Peyer's patch (tissue), 4 donors: ENCODE data around the gene YDJC. TPM values are rescaled to one million over a fixed set of nuclear protein-coding genes. Genes with fewer than 3 reads are reported as not detected.
A peak's percentile ranks its signal among the peaks of the same experiment; 100 is the strongest.

Experiments used
- DNase-seq, 3 donors: peaks; one replicate each; pipeline ENCODE4 v3.0.0-alpha.2; 2017 to 2019
- H3K27ac ChIP-seq, 4 donors: fragments of 200-600 bp; sonication (generic); one replicate each; pipeline ENCODE4 v1.5.1; 2016 to 2019
- H3K27me3 ChIP-seq, 2 donors: fragments of 200-600 bp; sonication (generic); one replicate each; pipeline ENCODE4 v1.5.1; 2019
- H3K36me3 ChIP-seq, 3 donors: fragments of 200-600 bp; sonication (generic); one replicate each; pipeline ENCODE4 v1.5.1; 2016 to 2019
- H3K4me1 ChIP-seq, 4 donors: fragments of 200-600 bp; sonication (generic); one replicate each; pipeline ENCODE4 v1.5.1; 2016 to 2019
- H3K4me3 ChIP-seq, 4 donors: fragments of 200-600 bp; sonication (generic); 1 replicate in 3 of 4; 2 replicates in 1 of 4; pipeline ENCODE4 v1.5.1; 2016 to 2019; ENCODE audit warnings: mild to moderate bottlenecking in 1 of 4
- H3K9me3 ChIP-seq, 4 donors: fragments of 200-600 bp; sonication (generic); one replicate each; pipeline ENCODE4 v1.5.1; 2016 to 2019; ENCODE audit warnings: mild to moderate bottlenecking in 1 of 4
- CTCF ChIP-seq, 6 experiments: fragments of 450-650 bp in 4 of 6; fragments of 200-600 bp in 2 of 6; sonication (generic) in 1 of 6; IDR thresholded peaks; one replicate each; pipeline ENCODE4 v1.5.1; 2017 to 2019; ENCODE audit warnings: antibody characterized with exemption in 6 of 6, mild to moderate bottlenecking in 3 of 6, moderate library complexity in 1 of 6
- POLR2A ChIP-seq, 2 donors: fragments of 450-650 bp; IDR thresholded peaks; one replicate each; pipeline ENCODE4 v1.5.1; 2017; ENCODE audit warnings: antibody characterized with exemption in 2 of 2, mild to moderate bottlenecking in 2 of 2, moderate library complexity in 2 of 2
- total RNA-seq, 4 donors: library from RNA; depleted of rRNA; stranded (reverse); fragments of >200 nt; gene quantifications; one replicate each; pipeline ENCODE4 v1.1.0, GENCODE V29; 2016

The YDJC gene
- total RNA-seq, 4 donors from 2014 or later: 36.3 to 54.2 (median 38.8) TPM

- TF ChIP-seq CTCF (IDR thresholded peaks at IDR 0.05) (no peak), POLR2A (IDR thresholded peaks at IDR 0.05) (no peak)
- peaks cover 4 to 19% (median 5%) of the 10 kb centered on the region in 4 donors for H3K4me1 ChIP-seq
- H3K27me3 ChIP-seq: no peaks in the 10 kb centered on the region
- peak overlapping the region in 1 of 4 donors; percentile 75 for H3K27ac ChIP-seq
- H3K36me3 ChIP-seq: no peaks in the 10 kb centered on the region
- peak overlapping the region; percentile 51 to 81 (median 62) for H3K4me3 ChIP-seq
- no peaks in the 10 kb centered on the region for H3K9me3 ChIP-seq
- no peak for DNase-seq
Observed at GRCh38 chr22:21657020-21657359, 27.2 kb upstream of the YDJC start.

GRCh38 chr22:21652547-21653545 lies 23.0 kb upstream of the YDJC start:
- Histone ChIP-seq H3K4me3 (peak overlapping the region; percentile 40 to 65 (median 59)), H3K27me3 (no peaks in the 10 kb centered on the region), H3K27ac (peak overlapping the region in 1 of 4 donors; percentile 59), H3K4me1 (peaks cover 4 to 25% (median 9%) of the 10 kb centered on the region in 4 donors), H3K36me3 (peaks cover 0 to 8% (median 0%) of the 10 kb centered on the region in 3 donors), H3K9me3 (no peaks in the 10 kb centered on the region)
- DNase-seq: no peak
- TF ChIP-seq POLR2A (IDR thresholded peaks at IDR 0.05) (no peak), CTCF (IDR thresholded peaks at IDR 0.05) (no peak)

GRCh38 chr22:21652010-21652546 lies 22.3 kb upstream of the YDJC start:
- peaks cover 4 to 20% (median 9%) of the 10 kb centered on the region in 4 donors for H3K4me1 ChIP-seq
- peak overlapping the region; percentile 40 to 65 (median 59) for H3K4me3 ChIP-seq
- H3K27me3 ChIP-seq: no peaks in the 10 kb centered on the region
- peak overlapping the region in 1 of 4 donors; percentile 59 for H3K27ac ChIP-seq
- TF ChIP-seq POLR2A (IDR thresholded peaks at IDR 0.05): peak in 1 of 2 donors; percentile 14
- TF ChIP-seq CTCF (IDR thresholded peaks at IDR 0.05): no peak
- H3K36me3 ChIP-seq: peaks cover 0 to 8% (median 0%) of the 10 kb centered on the region in 3 donors
- no peaks in the 10 kb centered on the region for H3K9me3 ChIP-seq
- DNase-seq: peak; percentile 88 to 93 (median 90)

- H3K27ac ChIP-seq: peak overlapping the region in 1 of 4 donors; percentile 59
- H3K4me1 ChIP-seq: peaks cover 4 to 20% (median 10%) of the 10 kb centered on the region in 4 donors
- DNase-seq: peak in 1 of 3 donors; percentile 51
- no peaks in the 10 kb centered on the region for H3K27me3 ChIP-seq
- H3K9me3 ChIP-seq: no peaks in the 10 kb centered on the region
- H3K36me3 ChIP-seq: peaks cover 0 to 8% (median 0%) of the 10 kb centered on the region in 3 donors
- TF ChIP-seq POLR2A (IDR thresholded peaks at IDR 0.05) (no peak), CTCF (IDR thresholded peaks at IDR 0.05) (no peak)
- H3K4me3 ChIP-seq: peak overlapping the region; percentile 40 to 65 (median 59)
Observed at GRCh38 chr22:21651521-21652009, 21.7 kb upstream of the YDJC start.

GRCh38 chr22:21650823-21651520 lies 21.1 kb upstream of the YDJC start:
- TF ChIP-seq CTCF (IDR thresholded peaks at IDR 0.05) (no peak), POLR2A (IDR thresholded peaks at IDR 0.05) (no peak)
- Histone ChIP-seq H3K27ac (no peak overlapping the region), H3K9me3 (no peaks in the 10 kb centered on the region), H3K27me3 (no peaks in the 10 kb centered on the region), H3K36me3 (peaks cover 0 to 8% (median 0%) of the 10 kb centered on the region in 3 donors), H3K4me3 (peak overlapping the region; percentile 40 to 65 (median 59)), H3K4me1 (peaks cover 4 to 20% (median 11%) of the 10 kb centered on the region in 4 donors)
- no peak for DNase-seq
